Measurements from ENCODE around the gene TMEM128. TPM values are rescaled to one million over a fixed set of nuclear protein-coding genes. Genes with fewer than 3 reads are reported as not detected.
"Not testable (repeated sequence)": the region's sequence is repeated elsewhere in the genome, so short reads cannot be mapped to it uniquely, and the experiment has no call there.

The TMEM128 gene
- total RNA-seq, 1 donor from 2014 or later = 26.4 TPM

GRCh38 chr4:4245172-4245571 is 2.9 kb downstream of the TMEM128 start:
- no peaks in the 10 kb centered on the region for H3K9me3 ChIP-seq
- H3K4me1 ChIP-seq = peaks cover 18% of the 10 kb centered on the region
- DNase-seq (no peak), ATAC-seq (peak; percentile 75)
- no peak overlapping the region for H3K4me3 ChIP-seq
- TF ChIP-seq CTCF (IDR thresholded peaks at IDR 0.05) = no peak
- peaks cover 44% of the 10 kb centered on the region for H3K36me3 ChIP-seq
- no peak overlapping the region for H3K27ac ChIP-seq
- intact Hi-C loops (cut with DNase I) = no loop called here
- H3K27me3 ChIP-seq = no peaks in the 10 kb centered on the region

- H3K36me3 ChIP-seq = peaks cover 72% of the 10 kb centered on the region
- ATAC-seq; intact Hi-C loops (cut with DNase I); H3K4me1 ChIP-seq; DNase-seq; H3K27ac ChIP-seq; H3K9me3 ChIP-seq; H3K27me3 ChIP-seq; H3K4me3 ChIP-seq: not testable (repeated sequence)
These were observed 8.5 kb downstream of the TMEM128 start for GRCh38 chr4:4239551-4239950.

GRCh38 chr4:4233610-4234009 is 14.4 kb downstream of the TMEM128 start:
- no peak for ATAC-seq
- H3K4me3 ChIP-seq = no peak overlapping the region
- TF ChIP-seq CTCF (IDR thresholded peaks at IDR 0.05) = no peak

GRCh38 chr4:4228356-4228668 is 19.7 kb downstream of the TMEM128 start:
- Histone ChIP-seq H3K4me1 (no peaks in the 10 kb centered on the region), H3K4me3 (no peak overlapping the region), H3K27ac (no peak overlapping the region), H3K27me3 (peaks cover 40% of the 10 kb centered on the region), H3K9me3 (no peaks in the 10 kb centered on the region), H3K36me3 (no peaks in the 10 kb centered on the region)
- DNase-seq (no peak), ATAC-seq (no peak)
- no peak for TF ChIP-seq CTCF (IDR thresholded peaks at IDR 0.05)
- intact Hi-C loops (cut with DNase I) = no loop called here

More at GRCh38 chr4:4233610-4234009, 14.4 kb downstream of the TMEM128 start:
- no peaks in the 10 kb centered on the region for H3K4me1 ChIP-seq
- H3K36me3 ChIP-seq = peaks cover 31% of the 10 kb centered on the region
- intact Hi-C loops (cut with DNase I) = no loop called here
- no peaks in the 10 kb centered on the region for H3K9me3 ChIP-seq
- DNase-seq = no peak
- H3K27me3 ChIP-seq = peaks cover under 1% of the 10 kb centered on the region
- H3K27ac ChIP-seq = no peak overlapping the region

- intact Hi-C loops (cut with DNase I) = no loop called here
These were observed 20.3 kb downstream of the TMEM128 start for GRCh38 chr4:4227510-4228355.

More at GRCh38 chr4:4227510-4228355, 20.3 kb downstream of the TMEM128 start:
- DNase-seq (no peak), ATAC-seq (no peak)
- Histone ChIP-seq H3K4me3 (no peak overlapping the region), H3K27me3 (peaks cover 40% of the 10 kb centered on the region), H3K27ac (no peak overlapping the region), H3K36me3 (no peaks in the 10 kb centered on the region), H3K9me3 (no peaks in the 10 kb centered on the region), H3K4me1 (no peaks in the 10 kb centered on the region)
- TF ChIP-seq CTCF (IDR thresholded peaks at IDR 0.05) = no peak
